ENCODE measurements around the gene COQ6.
"Not testable (repeated sequence)": the region's sequence is repeated elsewhere in the genome, so short reads cannot be mapped to it uniquely, and the experiment has no call there.

Gene COQ6

GRCh38 chr14:73977896-73978295 lies 27.8 kb downstream of the COQ6 start:
- DNase-seq (ENCODE audit: low read depth in 2 of 2, low spot score in 1 of 2) = no peak

DNA sequence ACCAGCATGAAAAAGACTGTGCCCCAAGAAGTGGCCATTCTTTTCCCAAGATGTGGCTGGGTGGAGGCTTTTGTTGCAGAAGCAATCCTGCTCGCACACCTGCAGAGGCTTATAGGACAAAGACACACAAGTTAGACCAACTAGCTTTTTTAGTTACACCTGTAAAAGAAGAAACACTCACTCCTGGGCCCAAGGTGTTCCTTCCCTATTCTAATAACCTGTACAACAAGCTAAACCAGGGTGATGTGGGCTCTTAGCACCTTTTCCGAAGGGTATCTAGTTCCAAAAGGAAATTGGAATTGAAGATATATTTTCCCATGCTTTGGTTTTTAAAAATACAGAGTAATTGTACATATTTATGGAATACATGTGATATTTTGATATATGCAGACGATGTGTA lies 38.0 kb downstream of the COQ6 start:
- no peak for DNase-seq (ENCODE audit: low read depth in 2 of 2, low spot score in 1 of 2)

DNA sequence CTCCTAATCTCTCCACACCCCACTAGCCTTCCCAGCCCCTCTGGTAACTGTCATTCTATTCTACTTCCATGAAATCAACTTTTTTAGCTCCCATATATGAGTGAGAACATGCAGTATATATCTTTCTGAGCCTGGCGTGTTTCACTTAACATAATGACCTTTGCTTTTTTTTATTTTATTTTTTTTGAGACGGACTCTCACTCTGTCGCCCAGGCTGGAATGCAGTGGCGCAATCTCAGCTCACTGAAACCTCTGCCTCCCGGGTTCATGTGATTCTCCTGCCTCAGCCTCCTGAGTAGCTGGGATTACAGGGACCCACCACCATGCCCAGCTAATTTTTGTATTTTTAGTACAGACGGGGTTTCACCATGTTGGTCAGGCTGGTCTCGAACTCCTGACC lies 38.6 kb downstream of the COQ6 start:
- not testable (repeated sequence) for DNase-seq (ENCODE audit: low read depth in 2 of 2, low spot score in 1 of 2)

DNA sequence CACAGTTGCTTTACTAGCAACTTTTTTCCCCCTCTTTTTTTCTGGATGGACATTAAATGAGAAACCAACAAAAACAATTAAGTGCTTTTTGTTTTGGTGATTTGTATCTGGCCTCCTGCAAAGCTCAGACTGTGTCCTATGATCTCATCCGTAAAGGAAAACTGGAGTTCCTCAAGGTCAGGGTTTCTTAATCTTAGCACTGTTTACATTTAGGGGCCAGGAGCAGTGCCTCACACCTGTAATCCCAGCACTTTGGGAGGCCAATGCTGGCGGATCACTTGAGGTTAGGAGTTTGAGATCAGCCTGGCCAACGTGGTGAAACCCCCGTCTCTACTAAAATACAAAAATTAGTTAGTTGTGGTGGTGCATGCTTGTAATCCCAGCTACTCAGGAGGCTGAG lies 41.0 kb downstream of the COQ6 start:
- DNase-seq (ENCODE audit: low read depth in 2 of 2, low spot score in 1 of 2) = no peak

GRCh38 chr14:73994926-73995325 lies 44.8 kb downstream of the COQ6 start:
- not testable (repeated sequence) for DNase-seq (ENCODE audit: low read depth in 2 of 2, low spot score in 1 of 2)

- no peak for DNase-seq (ENCODE audit: low read depth in 2 of 2, low spot score in 1 of 2)
Observed at GRCh38 chr14:73995977-73996378, 45.9 kb downstream of the COQ6 start.

GRCh38 chr14:73996731-73997107 lies 46.6 kb downstream of the COQ6 start:
- DNase-seq (ENCODE audit: low read depth in 2 of 2, low spot score in 1 of 2) = no peak

DNA sequence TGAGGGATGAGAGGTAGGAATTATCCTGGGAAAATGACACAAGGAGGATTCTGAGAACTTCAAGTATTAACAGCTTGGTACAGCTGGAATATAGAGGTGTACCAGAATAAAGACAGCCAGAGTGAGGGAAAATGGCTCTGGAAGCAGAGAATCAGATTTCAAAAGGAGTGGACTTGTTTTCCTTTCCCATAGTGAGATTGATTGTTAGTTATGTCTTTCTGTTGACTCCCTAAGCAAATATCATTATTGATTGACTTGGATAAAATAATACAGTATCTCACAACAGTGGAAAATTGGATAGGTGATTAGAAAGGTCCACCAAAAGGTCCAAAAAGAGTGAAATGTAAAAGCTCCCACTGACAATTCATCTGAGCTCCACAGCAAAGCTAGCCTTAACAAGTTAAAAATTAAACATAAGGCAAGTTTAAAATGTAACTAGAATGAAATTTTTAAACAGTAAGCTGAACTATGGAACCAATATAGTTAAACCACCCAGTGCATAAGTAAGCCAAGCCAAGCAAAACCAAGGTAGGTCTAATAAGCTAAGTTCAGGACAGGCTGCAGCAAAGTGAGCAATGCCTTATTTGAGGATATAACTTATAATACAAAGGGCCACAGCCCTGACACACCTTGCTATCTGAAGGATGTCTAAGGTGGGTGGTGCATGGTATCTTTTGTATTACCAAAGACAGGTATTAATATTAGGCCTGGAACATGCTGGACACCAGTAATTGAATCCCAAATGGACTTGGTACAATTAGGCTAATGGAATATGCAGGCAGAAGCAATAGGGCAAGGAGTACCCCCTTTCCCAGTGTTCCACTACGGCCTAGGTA lies 47.2 kb downstream of the COQ6 start:
- no peak for DNase-seq (ENCODE audit: low read depth in 2 of 2, low spot score in 1 of 2)

- no peak for DNase-seq (ENCODE audit: low read depth in 2 of 2, low spot score in 1 of 2)
Observed at GRCh38 chr14:73997944-73998447, 47.9 kb downstream of the COQ6 start.

GRCh38 chr14:73998726-73999125 lies 48.6 kb downstream of the COQ6 start:
- DNase-seq (ENCODE audit: low read depth in 2 of 2, low spot score in 1 of 2) = no peak

DNA sequence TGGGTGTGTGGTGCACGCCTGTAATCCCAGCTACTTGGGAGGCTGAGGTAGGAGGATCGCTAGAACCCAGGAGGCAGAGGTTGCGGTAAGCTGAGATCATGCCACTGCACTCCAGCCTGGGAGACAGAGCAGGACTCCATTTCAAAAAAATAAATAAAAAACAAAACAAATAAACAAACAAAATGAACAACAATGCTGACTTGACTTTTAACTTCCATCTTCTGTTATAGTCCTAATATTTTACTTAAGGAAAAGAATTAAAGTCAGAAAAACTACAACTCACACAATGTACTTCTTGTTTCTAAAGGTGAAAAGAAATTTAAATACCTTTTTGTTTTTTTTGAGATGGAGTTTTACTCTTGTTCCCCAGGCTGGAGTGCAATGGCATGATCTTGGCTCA lies 55.6 kb downstream of the COQ6 start:
- not testable (repeated sequence) for DNase-seq (ENCODE audit: low read depth in 2 of 2, low spot score in 1 of 2)

DNA sequence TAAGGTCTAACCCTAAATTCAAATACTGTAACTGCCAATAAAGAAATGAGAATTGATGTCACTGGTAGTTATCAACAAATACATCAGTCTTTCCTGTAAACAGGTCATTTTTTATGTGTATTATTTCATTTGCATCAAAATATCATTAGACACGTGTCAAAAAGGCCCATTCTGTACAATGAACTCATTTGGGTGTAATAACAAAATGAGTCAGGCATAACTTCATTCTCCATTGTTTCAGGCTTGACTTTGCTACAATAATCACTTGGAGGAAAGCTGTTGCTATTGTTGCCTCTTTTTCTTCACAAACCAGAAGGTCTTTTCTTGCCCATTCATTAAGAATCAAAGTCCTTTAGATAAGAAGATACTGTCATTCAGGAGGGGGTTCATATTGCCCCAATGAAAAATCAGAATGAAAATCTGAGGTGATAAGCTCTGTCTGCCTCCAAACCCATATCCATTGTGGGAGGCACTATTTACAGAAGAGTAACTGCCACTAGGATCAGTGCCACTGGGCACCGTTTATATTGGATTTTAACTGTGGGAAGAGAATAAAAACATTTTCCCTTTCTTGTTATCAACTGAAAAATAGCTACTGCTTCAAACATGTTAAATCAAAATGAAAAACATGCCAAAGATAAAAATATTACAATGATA lies 58.9 kb downstream of the COQ6 start:
- DNase-seq (ENCODE audit: low read depth in 2 of 2, low spot score in 1 of 2) = no peak

All from stimulated activated CD8-positive, alpha-beta memory T cell treated with anti-CD3 and anti-CD28 coated beads, Interleukin-4, amount 100 ng/mL, for 1 hour (primary cell).